Measurements from ENCODE around the gene ZNF304.

GRCh38 chr19:57395710-57396109 is 44.6 kb downstream of the ZNF304 start:
- no peak for TF ChIP-seq CTCF (IDR thresholded peaks at IDR 0.05)
- TF ChIP-seq POLR2A (IDR thresholded peaks at IDR 0.05) = no peak
